Measurements from ENCODE around the gene CNTNAP2.

The CNTNAP2 gene

DNA sequence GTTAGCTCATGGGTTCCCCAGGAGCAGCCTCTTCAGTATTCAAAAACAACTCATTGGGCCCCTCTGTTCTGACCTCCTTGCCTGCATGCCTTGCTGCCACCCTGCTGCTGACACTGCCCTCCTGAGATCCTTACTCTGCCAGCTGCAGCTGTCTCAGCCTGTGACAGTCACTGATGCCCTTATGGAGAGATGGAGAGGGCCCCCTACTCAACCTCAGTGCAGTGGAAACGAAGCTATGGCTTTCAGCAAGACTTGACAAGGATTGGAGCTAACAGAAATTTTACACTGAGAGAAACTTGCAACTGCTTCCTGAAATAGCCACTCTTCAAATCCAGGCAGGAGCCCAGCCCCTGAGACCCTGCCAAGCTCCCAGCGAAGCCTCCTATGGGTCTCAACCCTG, 1795.7 kb downstream of the CNTNAP2 start:
- no peak for DNase-seq

DNA sequence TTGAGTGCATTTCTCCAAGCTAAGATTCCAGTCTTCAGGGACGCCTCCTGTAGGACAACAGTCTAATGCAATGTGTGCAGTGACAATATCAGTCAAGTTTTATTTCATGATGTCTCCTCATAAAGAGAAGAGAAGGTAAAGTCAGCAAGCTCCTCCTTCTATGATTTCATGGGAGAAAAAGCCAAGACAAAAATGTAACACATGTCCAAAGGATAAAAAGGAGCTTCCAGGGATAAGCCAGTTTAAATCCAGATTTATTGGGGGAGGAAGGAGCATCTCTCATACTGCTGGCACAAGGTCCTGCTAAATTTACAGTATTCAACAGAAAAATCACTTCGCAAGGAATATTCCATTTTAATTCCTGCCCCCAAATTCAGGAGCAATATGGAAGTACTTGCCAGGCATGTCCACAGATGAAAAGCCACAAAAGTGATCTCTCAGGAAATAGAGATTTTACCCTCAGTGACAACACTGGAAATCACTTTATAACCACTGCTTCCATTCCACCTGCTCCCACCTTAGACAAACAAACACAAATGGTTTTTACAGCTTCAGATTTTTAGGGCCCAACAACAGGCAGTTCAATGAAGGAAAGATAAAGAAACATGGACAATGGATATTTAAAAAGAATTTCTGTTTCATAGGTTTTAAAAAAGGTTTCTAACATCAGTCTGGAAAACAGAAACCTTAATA, 1796.5 kb downstream of the CNTNAP2 start:
- no peak for DNase-seq

DNA sequence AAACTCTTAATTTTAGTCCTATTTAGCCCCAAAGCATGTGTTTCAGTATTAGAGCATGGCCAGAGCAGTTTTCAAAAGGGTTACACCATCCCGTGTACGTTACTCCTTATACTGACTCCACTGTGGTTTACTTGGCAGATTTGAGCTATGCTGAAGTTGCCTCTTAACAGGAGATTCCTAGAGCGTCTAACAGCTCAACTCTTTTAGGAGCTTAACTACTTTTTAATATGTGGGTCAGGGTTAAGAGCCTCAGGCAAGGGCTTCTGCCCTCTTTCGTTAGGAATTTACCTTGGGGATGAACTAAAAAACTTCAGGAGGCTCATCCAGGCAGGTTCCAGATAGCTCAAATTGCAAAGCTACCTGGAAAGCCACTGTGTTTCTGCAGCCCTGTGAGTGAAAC, 1799.2 kb downstream of the CNTNAP2 start:
- DNase-seq: no peak

DNA sequence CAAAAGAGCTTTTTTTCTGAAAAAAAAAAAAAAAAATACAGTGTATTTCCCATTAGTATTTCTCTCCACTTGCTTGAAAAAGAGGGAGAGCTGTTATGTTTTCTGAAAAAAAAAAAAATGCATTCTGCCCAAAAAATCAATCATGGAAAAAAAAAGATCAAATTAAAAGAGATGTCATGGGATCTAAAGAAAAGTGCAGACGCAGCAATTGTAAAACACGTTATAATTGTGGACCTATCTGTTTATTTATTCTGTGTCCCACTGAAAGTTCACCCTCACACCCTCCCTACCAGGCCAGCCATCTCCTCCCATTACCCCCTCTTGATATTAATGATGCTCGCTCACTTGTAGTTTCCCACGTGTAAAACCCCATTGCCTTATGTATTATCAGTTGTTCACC, 1800.0 kb downstream of the CNTNAP2 start:
- no peak for DNase-seq

DNA sequence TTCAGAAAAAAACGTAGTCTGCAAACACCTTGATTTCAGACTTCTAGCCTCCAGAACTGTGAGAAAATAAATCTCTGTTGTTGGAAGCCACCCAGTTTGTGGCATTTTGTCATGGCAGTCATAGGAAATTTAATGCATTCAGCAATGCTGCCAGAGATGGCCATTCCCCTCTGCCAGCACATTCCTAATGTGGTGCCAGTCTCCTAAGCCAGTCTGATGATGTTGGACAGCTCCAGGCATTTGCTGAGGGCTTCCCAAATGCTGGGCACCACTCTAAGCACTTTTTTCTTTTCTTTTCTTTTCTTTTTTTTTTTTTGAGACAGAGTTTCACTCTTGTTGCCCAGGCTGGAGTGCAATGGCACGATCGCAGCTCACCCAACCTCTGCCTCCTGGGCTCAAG, 1807.2 kb downstream of the CNTNAP2 start:
- no peak for DNase-seq

DNA sequence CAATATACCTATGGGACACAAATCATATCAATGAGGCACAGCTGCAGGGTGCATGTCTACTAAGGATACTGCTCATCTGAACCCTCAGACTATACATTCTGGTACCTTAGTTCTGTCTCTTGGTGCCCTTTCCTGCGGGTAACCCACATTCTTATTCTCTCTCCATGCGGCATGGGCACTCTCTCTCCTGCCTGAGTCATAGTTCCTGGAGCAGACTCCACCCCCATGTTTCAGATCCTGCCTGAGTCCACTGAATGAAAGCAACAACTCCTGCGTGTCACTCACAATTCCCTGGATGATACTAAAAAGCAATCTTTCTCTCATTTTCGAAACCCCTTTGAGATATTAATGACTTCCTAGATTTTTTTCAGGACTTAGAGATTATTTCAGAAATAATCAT, 1820.8 kb downstream of the CNTNAP2 start:
- DNase-seq: no peak

DNA sequence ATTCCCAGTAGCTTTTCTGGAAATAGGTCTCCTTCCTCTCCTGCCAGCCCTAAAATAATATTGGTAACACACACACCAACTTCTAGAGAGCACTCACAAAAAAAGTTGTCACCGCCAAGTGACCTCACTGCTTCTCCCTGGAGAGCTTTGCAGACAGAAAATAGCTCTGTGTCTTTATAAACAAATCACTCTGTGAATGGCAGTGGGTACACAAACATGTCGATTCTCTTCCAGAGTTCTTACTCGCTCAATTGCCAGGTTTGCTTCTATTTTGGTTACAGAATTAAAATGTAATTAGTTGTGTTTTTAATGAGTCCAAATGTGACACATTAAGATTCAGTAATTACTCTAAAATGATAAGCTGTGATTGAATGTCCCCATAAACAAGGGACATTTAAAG, 1824.8 kb downstream of the CNTNAP2 start:
- no peak for DNase-seq

DNA sequence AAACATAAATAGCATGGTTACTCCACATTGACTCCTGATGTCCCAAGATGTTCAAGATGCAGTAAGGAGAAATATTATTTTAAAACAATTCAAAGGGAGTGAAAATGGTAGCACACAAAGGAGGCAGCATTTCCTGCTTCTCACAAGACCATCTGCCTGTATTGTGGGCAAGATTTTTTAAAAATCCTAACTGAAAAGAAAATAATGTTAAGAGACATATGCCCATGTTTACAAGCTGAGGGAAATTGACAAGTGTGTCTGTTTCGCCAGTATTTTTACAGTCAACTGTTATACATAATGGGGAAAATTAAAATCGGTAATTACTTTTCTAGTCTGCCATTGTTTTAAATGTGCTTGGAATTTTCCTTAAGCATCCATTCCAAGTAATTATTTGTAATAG, 1827.7 kb downstream of the CNTNAP2 start:
- no peak for DNase-seq

DNA sequence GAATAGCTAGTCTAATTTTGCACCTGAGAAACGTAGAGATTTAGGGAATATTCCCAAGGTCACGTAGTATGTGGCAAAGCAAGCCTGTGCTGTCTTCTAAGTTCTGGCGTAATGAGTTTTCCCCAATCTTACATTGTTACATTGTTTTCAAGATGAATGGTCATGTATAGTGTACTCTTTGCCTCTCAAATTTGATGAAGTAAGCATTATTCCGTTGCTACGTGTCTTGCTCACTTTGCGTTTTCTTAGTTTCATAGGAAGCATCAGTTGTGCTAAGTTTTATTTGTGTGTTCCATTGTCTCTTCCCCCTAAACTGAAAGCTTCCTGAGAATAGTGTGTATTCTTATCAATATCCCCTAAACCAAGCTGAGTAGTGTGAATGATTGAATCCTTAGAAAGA, 1836.3 kb downstream of the CNTNAP2 start:
- no peak for DNase-seq

DNA sequence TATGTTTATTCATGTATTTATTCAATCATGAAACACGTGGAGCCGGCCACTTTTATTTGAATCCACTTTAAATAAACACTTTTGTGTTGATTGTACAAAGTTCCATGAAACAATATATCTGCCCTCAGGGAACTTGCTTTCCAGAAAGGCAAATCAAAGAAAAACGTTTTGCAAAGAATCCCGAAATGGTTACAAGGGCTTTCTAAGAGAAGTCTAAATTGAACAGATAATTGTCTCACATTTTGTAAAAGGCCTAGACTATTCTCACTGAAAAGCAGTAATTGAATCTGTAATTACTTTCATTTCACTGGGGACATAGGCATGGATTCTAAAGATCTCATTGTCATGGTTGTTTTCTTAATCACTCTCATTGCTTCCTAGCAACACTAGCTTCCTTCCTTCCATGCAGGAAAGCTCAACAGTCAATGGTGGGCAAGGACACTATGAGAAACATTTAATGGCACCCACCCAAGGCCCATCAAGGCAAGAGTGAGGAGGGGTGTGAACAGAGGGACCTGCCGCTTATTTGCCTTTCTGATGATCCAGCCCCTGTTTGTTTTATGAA, 1851.5 kb downstream of the CNTNAP2 start:
- DNase-seq: no peak

DNA sequence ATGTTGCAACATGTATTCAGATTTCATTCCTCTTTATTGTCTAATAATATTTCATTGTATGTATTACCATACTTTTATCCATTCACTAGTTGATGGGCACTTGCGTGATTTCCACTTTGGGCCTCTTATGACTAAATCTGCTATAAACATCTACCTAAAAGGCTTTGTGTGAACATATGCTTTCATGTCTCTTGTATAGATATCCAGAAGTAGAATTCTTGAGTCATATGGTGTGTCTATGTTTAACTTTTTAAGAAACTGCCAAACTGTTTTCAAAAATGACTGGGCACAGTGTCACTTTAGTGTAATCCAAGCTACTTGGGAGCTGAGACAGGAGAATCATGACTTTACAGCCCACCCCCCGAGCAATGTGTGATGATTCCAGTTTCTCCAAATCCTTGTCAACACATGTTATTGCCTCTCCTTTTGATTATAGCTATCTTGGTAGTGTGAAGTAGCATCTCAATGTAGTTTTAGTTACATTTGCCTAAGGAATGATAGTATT, 1855.1 kb downstream of the CNTNAP2 start:
- no peak for DNase-seq

DNA sequence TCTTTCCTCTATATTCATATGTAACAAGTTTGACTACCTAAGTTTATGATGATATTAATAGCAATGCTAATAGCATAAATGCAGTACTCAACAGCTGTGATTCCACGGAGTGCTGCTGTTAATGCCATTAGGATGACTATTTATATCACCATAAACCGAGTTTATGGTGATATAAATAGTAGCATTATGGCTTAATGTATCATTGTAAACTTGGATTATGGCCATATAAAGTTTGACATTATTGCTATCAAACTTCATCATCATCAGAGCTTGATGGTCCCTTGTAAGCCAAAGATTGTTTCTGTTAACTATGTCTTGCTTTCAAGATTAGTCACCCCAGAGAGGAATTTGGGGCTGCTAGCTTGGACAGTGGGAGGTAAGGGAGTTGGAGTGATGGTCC, 1861.6 kb downstream of the CNTNAP2 start:
- no peak for DNase-seq

DNA sequence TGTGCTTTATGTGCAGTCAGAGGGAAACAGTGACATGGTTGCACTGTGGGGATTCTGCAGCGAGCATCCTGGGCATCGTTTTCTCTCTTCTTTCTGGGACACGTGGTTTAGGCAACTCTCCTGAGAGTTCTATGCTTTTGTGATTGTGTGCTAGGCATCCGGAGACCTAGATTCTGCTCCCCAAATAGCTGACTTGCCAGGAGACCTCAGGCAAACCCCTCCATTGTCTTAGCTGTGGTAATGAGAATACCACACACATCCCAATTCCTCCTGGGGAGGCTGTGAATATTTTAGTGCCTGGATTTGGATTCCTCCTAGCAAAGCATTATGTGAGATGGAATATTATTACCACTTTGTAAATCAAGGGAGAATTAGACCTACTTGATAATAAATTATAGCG, 1862.0 kb downstream of the CNTNAP2 start:
- no peak for DNase-seq

DNA sequence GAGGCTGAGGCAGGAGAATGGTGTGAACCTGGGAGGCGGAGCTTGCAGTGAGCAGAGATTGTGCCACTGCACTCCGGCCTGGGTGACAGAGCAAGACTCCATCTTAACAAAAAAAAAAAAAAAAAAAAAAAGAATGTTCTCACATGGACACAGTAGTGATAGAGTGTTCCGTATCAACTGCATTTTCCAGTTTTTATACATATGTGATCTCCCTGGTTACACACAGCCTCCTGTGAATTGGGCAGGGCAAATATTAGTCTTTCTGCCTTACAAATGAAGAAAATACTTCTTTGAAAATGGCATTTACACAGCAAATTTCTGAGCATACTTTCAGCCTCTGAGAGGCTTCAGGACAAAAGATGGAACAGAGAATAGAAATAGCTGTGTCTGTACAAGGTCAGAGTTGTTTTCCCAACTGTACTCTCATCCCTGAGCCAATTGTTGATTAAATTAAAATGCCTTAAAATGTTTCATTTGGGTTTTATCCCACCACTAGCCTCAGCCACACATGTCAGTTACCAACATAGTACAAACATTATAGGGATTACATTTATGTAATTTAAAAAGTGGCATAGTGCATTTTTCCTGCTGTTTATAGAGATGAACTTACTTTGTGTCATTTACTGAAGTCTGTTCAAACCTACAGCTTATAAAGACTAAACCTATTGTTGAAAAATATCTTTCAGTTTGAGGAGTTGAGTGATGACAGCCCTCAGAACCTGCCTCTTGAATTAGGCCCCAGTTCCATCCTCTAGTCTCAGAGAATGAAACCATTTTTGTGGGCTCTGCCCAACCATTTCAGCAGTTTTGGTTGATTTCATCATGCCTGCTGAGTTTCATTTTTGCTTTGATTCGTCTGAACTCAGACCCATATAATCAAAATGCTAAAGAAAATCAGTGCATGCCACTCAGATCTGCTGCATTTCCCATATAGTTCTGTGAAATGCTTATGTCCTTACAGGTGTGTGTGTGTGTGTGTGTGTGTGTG, 1864.5 kb downstream of the CNTNAP2 start:
- no peak for DNase-seq

DNA sequence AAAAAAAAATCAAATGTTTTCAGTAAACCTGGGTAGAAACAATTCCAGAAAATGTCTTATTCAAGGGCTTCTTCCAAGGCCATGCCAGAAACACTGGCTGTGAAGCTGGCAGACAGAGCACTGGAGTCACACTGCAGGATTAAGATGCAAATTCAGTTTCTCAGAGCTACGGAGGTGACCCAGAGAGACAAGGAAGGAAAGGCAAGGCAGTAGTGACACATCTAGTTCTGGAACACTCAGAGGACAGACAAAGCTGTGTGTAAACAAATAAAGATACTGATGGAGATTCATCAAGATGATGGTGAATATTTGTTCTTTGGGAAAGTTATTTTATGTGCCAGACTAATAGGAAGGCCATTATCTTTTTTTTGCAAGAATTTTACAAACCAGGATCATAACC, 1865.7 kb downstream of the CNTNAP2 start:
- DNase-seq: no peak

DNA sequence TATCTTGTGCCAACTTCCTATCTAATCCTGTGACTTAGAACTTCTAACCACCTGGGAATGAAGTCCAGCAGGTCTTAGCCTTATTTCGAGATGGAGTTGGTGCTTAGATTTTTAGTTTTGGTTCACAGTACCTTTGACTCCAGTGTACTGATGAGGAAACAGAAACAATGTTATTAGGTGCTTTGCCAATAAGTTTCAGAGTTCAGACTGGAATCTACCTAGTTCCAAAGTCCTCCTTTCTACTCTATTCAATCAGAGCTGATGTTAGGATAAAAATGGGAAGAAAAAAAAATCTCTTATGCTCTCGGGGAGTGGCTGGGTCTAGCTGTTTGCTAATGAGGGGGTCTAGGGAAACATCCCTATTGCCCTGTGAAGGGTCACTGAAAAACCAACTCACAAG, 1867.7 kb downstream of the CNTNAP2 start:
- DNase-seq: no peak

DNA sequence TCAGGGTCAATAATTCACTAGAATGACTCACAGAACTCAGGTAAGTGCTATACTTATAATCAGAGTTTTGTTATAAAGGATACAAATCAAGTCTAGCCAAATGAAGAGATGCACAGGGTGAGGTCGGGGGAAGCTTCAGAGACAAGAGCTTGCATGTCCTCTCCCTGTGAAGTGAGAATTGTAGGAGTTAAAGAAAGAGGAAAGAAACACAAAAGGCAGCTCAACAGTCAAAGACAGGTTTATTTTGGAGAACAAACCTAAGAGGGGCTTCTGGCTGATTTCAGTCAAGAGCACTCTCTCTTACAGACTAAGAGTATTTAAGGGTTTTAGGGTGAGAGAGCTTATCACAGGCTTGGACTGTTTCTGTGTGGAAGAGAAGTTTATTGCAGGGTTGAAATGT, 1873.5 kb downstream of the CNTNAP2 start:
- no peak for DNase-seq

DNA sequence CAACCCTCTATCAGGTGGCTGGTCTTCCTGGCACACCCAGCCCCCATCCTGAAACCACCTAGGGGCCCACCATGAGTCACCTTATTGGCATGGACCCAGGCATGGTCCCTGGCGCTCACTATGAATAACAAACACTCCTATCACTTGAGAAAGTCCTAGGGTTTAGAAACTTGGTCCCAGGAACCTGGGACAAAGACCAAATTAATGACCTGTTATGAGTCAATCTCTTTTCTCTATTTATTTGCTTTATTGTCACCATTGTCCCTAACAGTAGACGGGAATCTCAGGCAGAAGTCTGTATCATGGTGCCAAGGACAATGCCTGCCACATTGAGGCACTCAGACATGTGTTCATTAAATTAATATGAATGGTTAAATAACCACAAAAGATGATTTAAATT, 1874.3 kb downstream of the CNTNAP2 start:
- no peak for DNase-seq

DNA sequence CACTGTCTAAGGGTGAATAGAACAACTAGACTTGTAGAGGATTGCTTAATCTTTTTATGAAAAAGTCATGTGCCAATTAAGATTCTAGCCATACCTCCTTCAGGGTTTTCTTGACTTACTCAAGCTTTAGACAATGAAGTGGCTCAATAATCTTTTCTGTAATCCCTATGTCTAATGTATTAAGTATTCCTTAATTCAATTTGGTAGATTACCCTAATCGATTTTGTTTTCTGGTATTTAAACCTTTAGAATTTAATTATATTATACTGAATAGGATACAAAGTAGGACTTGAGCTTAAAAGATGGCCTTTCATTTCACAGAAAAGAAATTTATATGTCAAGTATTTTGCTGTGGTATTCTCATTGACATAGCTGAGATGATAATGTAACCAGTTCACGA, 1876.1 kb downstream of the CNTNAP2 start:
- DNase-seq: no peak

DNA sequence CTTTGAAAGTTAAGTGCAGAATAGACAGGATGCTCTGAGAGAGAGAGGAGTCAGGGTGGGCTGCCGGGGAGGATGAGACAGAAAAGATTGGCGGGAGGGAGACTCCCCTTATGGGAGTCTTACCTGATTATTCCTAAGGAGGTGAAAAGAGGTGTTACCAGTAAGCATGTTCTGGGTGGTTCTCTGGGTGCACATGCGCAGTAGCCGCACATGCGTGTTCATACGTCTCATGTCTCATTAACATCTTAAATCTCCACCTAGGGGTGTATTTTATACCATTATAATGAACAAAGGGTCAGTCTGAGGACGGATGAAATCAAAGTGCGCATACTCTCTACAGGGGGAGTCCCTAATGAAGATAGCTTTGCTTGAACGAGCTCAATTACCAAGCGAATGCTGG, 1881.0 kb downstream of the CNTNAP2 start:
- DNase-seq: no peak

DNA sequence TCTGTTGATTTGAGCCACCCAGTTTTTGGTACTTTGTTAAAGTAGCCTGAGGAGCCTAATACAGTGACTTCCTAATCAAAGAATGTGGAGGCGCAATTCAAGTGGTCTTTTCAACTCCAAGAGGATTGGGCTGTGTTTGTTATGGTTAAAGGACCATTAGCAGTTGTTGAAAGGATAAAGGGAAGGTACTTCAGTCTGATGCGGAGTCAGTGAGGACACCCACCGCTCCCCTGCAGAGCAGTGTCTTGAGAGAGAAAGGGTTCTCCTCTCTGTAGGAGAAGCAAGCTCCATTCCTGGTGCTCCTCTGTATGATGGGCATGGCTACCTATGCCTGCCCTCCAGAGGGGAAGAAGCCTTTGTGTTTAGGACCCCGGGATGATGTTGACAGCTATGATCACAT, 1883.4 kb downstream of the CNTNAP2 start:
- DNase-seq: no peak

DNA sequence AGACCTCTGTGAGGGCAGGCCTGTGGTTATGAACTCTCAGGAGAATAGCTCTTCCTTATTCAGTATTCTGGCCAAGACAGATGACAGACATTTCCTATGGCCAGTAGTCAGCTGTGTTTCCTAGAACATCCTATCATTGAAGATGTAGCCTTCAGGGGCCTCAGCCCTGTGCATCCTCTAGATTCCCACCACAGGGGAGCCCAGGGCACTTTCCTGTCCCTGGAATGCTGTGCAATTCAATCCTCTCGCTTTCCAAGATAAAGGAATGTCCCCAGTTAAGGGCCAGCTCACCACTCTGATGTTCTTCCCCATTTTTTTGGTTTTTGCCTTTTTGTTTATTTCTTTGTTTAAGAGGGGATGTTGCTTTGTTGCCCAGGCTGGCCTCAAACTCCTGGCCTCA, 1895.2 kb downstream of the CNTNAP2 start:
- no peak for DNase-seq

DNA sequence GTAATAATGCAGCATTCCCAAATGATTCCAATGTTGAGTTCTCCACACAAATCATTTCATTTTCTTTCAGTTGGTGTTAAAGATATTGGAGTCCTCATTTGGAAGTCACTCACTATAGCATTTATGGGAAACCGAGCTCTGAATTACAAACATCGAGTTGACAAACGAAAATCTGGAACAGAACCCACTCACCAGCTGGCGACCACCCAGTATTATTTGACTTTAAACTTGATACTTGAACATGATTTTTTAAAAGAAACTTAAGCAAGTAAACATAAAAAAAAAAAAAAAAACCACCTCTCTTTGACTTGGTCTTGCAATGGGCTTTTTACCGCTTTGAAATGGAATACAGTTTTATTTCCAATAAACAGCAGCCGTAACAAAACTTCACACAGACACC, 1897.4 kb downstream of the CNTNAP2 start:
- DNase-seq: no peak

DNA sequence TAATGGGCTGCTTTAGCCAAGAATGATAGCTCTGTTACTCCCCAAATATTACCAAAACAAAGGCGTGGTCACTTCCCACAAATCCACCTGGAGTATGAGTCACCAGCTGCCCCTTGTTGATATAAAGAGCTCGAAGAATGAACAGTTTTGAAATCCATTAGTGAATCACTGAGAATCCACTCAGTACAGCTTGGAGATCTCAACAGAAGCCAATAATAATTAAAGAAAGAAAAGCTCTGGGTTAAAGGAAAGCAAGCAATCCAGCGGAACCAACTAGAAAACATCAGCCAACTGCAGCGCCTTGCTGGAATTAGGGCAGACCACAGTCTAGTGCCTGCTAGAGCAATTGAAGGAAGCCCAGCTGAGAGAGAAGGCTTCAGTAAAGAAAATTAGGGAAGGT, 1897.9 kb downstream of the CNTNAP2 start:
- no peak for DNase-seq
